ENCODE data around the gene FAM163B. TPM values are rescaled to one million over a fixed set of nuclear protein-coding genes. Genes with fewer than 3 reads are reported as not detected.

FAM163B gene
- total and polyA plus RNA-seq, 4 donors, result 2.1 to 4.0 (median 3.4) TPM

DNA sequence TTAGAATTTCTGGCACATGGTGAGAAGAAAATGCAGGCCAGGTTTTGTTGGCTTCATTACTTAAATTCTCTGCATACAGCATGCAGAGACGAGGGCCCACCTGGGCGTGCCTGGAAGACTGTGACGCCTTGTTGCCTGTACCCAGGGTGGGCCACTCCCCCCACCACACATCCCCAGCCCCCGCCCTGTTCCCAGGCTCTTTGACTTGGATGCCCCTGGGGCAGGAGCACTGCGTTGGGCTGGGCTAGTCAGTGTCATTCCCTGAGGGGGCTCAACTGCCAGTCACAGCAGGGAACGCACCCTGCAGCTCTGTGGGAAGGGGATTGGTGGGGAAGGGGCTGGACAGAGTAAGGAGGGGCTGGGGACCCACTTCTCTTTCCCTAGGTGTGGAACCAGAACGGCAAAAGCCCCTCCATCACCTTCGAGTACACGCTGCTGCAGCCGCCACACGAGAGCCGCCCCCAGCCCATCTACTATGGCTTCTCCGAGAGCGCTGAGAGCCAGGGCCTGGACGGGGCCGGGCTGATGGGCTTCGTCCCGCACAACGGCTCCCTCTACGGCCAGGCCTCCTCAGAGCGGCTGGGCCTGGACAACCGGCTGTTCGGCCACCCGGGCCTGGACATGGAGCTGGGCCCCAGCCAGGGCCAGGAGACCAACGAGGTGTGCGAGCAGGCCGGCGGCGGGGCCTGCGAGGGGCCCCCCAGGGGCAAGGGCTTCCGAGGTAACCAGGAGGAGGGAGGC lies 55.0 kb downstream of the FAM163B start:
- Histone ChIP-seq H3K36me3 (ENCODE audit: control insufficient read depth in 4 of 4, insufficient read depth in 3 of 4, low read depth in 1 of 4, low read length in 3 of 4) (peaks cover 0 to 19% (median 5%) of the 10 kb centered on the region in 4 donors), H3K4me3 (ENCODE audit: low read depth in 1 of 3, low read length in 3 of 3) (no peak overlapping the region), H3K27me3 (ENCODE audit: control insufficient read depth in 4 of 4, insufficient read depth in 4 of 4, low read length in 3 of 4) (no peaks in the 10 kb centered on the region), H3K9me3 (ENCODE audit: control insufficient read depth in 4 of 4, low read length in 3 of 4) (no peaks in the 10 kb centered on the region), H3K27ac (ENCODE audit: low read depth in 1 of 2, low read length in 2 of 2) (no peak overlapping the region), H3K4me1 (ENCODE audit: control insufficient read depth in 4 of 4, insufficient read depth in 4 of 4, low read length in 3 of 4) (peaks cover 0 to 7% (median 2%) of the 10 kb centered on the region in 4 donors), H3K9ac (ENCODE audit: low read depth in 1 of 2, low read length in 2 of 2) (no peak overlapping the region)
- TF ChIP-seq TAF1 (conservative IDR thresholded peaks at IDR 0.05), result no peak
- TF ChIP-seq EGR1 (IDR thresholded peaks at IDR 0.05; ENCODE audit: low read depth in 2 of 2), result no peak
- TF ChIP-seq, protein P1, sequence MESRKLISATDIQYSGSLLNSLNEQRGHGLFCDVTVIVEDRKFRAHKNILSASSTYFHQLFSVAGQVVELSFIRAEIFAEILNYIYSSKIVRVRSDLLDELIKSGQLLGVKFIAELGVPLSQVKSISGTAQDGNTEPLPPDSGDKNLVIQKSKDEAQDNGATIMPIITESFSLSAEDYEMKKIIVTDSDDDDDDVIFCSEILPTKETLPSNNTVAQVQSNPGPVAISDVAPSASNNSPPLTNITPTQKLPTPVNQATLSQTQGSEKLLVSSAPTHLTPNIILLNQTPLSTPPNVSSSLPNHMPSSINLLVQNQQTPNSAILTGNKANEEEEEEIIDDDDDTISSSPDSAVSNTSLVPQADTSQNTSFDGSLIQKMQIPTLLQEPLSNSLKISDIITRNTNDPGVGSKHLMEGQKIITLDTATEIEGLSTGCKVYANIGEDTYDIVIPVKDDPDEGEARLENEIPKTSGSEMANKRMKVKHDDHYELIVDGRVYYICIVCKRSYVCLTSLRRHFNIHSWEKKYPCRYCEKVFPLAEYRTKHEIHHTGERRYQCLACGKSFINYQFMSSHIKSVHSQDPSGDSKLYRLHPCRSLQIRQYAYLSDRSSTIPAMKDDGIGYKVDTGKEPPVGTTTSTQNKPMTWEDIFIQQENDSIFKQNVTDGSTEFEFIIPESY (IDR thresholded peaks at IDR 0.05), result no peak
- TF ChIP-seq, protein P2, sequence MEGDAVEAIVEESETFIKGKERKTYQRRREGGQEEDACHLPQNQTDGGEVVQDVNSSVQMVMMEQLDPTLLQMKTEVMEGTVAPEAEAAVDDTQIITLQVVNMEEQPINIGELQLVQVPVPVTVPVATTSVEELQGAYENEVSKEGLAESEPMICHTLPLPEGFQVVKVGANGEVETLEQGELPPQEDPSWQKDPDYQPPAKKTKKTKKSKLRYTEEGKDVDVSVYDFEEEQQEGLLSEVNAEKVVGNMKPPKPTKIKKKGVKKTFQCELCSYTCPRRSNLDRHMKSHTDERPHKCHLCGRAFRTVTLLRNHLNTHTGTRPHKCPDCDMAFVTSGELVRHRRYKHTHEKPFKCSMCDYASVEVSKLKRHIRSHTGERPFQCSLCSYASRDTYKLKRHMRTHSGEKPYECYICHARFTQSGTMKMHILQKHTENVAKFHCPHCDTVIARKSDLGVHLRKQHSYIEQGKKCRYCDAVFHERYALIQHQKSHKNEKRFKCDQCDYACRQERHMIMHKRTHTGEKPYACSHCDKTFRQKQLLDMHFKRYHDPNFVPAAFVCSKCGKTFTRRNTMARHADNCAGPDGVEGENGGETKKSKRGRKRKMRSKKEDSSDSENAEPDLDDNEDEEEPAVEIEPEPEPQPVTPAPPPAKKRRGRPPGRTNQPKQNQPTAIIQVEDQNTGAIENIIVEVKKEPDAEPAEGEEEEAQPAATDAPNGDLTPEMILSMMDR (IDR thresholded peaks at IDR 0.05; ENCODE audit: low read depth, low read length, missing input control), result no peak
- no peak for TF ChIP-seq GABPA (IDR thresholded peaks at IDR 0.05 in 1 of 2, conservative IDR thresholded peaks at IDR 0.05 in 1 of 2)
- no peak for TF ChIP-seq NR2F2 (IDR thresholded peaks at IDR 0.05)
- TF ChIP-seq, protein P3, sequence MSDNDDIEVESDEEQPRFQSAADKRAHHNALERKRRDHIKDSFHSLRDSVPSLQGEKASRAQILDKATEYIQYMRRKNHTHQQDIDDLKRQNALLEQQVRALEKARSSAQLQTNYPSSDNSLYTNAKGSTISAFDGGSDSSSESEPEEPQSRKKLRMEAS (IDR thresholded peaks at IDR 0.05), result no peak
- TF ChIP-seq FOXA2 (IDR thresholded peaks at IDR 0.05), result no peak
- WGBS, result 91% methylated on average over 31 of the region's 31 CpGs
- no peak for DNase-seq (ENCODE audit: low spot score)

DNA sequence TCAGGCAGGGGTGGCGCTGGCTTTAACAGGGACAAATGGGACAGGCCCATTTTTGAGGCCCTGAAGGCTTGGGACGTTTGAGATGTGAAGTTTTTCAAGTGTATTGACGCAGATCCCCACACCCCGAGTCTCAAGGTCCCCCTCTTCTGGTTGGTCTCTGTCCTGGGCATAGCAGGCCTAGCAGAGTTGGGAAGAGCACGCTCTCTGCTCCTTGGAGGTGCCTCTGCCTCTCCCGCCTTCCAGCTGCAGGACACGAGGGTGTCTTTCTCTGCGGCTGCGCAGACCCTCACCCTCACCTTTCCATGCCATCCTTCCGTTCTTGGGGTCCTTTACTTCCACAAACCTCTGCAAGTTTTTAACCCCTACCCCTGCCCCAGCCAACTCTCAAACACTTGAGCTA lies 56.1 kb downstream of the FAM163B start:
- TF ChIP-seq, protein P2 (IDR thresholded peaks at IDR 0.05; ENCODE audit: low read depth, low read length, missing input control), result no peak
- H3K4me3 ChIP-seq (ENCODE audit: low read depth in 1 of 3, low read length in 3 of 3), result no peak overlapping the region

DNA sequence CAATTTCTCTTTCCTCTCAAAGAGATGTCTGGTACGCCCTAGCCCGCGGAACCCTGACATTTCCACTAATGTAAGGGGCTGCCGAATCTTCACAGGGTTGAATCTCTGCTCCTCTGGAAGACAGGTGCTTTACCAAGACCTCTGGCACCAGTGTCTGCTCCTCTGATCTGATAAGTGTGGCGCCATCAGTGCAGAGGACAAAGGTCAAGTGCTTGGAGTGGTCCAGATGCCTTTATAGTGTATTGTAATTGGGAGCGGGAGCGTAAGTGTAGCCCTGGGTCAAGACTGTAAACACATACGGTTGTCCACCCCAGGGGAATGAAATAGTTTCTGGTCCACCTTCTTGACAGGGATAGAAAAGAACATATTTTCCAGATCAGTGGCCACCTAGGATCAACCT lies 57.0 kb downstream of the FAM163B start:
- no peak overlapping the region for H3K27ac ChIP-seq (ENCODE audit: low read depth in 1 of 2, low read length in 2 of 2)
- no peak for DNase-seq (ENCODE audit: low spot score)
- no peaks in the 10 kb centered on the region for H3K9me3 ChIP-seq (ENCODE audit: control insufficient read depth in 4 of 4, low read length in 3 of 4)
- TF ChIP-seq NR2F2 (IDR thresholded peaks at IDR 0.05) (no peak), EGR1 (IDR thresholded peaks at IDR 0.05; ENCODE audit: low read depth in 2 of 2) (no peak), RXRA (IDR thresholded peaks at IDR 0.05) (no peak)
- 89% methylated on average over 8 of the region's 8 CpGs for WGBS
- no peaks in the 10 kb centered on the region for H3K27me3 ChIP-seq (ENCODE audit: control insufficient read depth in 4 of 4, insufficient read depth in 4 of 4, low read length in 3 of 4)
- no peak overlapping the region for H3K4me3 ChIP-seq (ENCODE audit: low read depth in 1 of 3, low read length in 3 of 3)
- H3K36me3 ChIP-seq (ENCODE audit: control insufficient read depth in 4 of 4, insufficient read depth in 3 of 4, low read depth in 1 of 4, low read length in 3 of 4), result peaks cover 0 to 24% (median 5%) of the 10 kb centered on the region in 4 donors
- no peak overlapping the region for H3K9ac ChIP-seq (ENCODE audit: low read depth in 1 of 2, low read length in 2 of 2)
- no peaks in the 10 kb centered on the region for H3K4me1 ChIP-seq (ENCODE audit: control insufficient read depth in 4 of 4, insufficient read depth in 4 of 4, low read length in 3 of 4)

More for the DNA sequence above, 56.1 kb downstream of the FAM163B start:
- no peaks in the 10 kb centered on the region for H3K9me3 ChIP-seq (ENCODE audit: control insufficient read depth in 4 of 4, low read length in 3 of 4)
- H3K27me3 ChIP-seq (ENCODE audit: control insufficient read depth in 4 of 4, insufficient read depth in 4 of 4, low read length in 3 of 4), result no peaks in the 10 kb centered on the region
- peaks cover 0 to 23% (median 5%) of the 10 kb centered on the region in 4 donors for H3K36me3 ChIP-seq (ENCODE audit: control insufficient read depth in 4 of 4, insufficient read depth in 3 of 4, low read depth in 1 of 4, low read length in 3 of 4)
- peaks cover 0 to 2% (median 0%) of the 10 kb centered on the region in 4 donors for H3K4me1 ChIP-seq (ENCODE audit: control insufficient read depth in 4 of 4, insufficient read depth in 4 of 4, low read length in 3 of 4)
- no peak for DNase-seq (ENCODE audit: low spot score)
- no peak overlapping the region for H3K27ac ChIP-seq (ENCODE audit: low read depth in 1 of 2, low read length in 2 of 2)
- H3K9ac ChIP-seq (ENCODE audit: low read depth in 1 of 2, low read length in 2 of 2), result no peak overlapping the region
- whole genome bisulfite sequencing, result 91% methylated on average over 10 of the region's 10 CpGs

Data from liver (tissue), 9 donors.